Measurements from ENCODE around the gene CCR3.

CCR3 gene

GRCh38 chr3:46238386-46238785 lies 3.9 kb upstream of the CCR3 start:
- peaks cover 30% of the 10 kb centered on the region for H3K4me1 Mint-ChIP-seq
- ATAC-seq = no peak

DNA sequence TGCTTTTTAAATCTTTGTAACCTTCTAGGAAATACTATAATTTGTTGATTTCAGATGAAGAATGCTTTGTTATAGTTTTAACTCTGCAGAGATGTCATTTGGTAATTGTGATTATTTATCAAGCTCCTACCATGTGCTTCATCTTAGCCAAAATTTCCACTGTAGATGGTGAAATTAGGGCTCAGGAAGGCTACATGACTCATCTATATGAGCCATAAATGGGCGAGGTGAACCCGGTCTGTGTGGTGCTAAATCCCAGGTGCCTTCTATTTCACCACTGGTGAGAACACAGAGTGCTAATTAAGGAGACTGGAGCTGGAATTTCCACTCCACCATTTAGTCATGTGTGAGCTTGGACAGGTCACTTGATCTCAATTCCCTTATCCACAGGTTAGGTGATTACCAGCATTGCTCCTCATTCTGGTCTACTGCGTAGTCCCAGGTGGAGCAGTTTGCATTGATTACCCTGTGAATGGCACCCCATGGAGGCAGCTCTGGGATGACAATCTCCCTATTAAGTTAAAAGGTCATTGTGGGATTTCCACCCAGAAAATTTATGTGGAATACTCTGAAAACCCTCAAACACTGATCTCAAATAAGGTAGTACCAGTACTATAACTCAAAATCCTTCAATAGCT lies 2.8 kb upstream of the CCR3 start:
- Mint-ChIP-seq H3K9me3 (no peaks in the 10 kb centered on the region), H3K4me1 (peaks cover 30% of the 10 kb centered on the region), H3K36me3 (no peaks in the 10 kb centered on the region), H3K27ac (no peak overlapping the region), H3K4me3 (no peak overlapping the region)
- ATAC-seq (no peak), DNase-seq (ENCODE audit: low spot score in 2 of 2) (no peak)

More at GRCh38 chr3:46238386-46238785, 3.9 kb upstream of the CCR3 start:
- no peak for DNase-seq (ENCODE audit: low spot score in 2 of 2)
- H3K27ac Mint-ChIP-seq = no peak overlapping the region
- H3K4me3 Mint-ChIP-seq = no peak overlapping the region
- H3K36me3 Mint-ChIP-seq = no peaks in the 10 kb centered on the region
- H3K9me3 Mint-ChIP-seq = no peaks in the 10 kb centered on the region

DNA sequence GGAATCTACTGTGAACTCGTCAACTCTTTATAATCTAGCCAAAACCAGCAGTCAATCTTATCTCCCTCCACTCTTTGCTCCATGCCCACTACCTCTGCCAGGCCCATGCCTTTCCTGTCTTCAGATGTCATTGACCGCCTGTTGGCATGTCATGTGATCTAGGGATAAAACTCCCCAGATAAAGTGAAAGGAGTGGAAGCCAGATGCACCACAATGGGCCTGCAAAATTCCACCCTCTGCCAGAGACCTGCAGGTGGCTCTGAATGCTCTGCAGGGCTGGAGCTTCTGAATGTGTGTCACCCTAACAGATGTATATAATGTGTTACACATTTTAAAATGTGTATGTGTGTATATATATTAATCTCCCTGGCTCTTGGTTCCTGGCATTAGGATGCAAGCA lies 2.3 kb upstream of the CCR3 start:
- peaks cover 30% of the 10 kb centered on the region for H3K4me1 Mint-ChIP-seq
- no peak for ATAC-seq
- DNase-seq (ENCODE audit: low spot score in 2 of 2) = no peak
- no peaks in the 10 kb centered on the region for H3K9me3 Mint-ChIP-seq
- no peaks in the 10 kb centered on the region for H3K36me3 Mint-ChIP-seq
- no peak overlapping the region for H3K27ac Mint-ChIP-seq
- H3K4me3 Mint-ChIP-seq = no peak overlapping the region

DNA sequence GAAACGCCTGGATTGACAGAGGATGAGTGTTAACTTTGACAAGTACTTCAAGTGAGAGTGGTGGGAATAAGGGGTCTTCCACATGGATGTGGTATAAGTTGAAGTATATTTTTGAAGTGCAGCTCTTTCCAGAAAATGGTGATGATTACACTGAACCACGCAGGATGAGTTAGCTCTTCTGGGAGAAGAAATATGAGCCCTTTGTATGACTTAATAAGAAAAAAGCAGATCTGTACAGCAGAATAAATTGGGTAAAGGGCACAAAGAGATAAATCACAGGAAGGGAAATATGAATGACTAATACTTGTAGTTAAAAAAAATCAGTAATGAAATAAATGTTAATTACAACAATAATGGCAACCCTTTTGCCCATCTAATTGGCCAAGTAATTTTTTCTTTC lies 1.3 kb downstream of the CCR3 start:
- no peaks in the 10 kb centered on the region for H3K36me3 Mint-ChIP-seq
- no peak for DNase-seq (ENCODE audit: low spot score in 2 of 2)
- no peak overlapping the region for H3K27ac Mint-ChIP-seq

DNA sequence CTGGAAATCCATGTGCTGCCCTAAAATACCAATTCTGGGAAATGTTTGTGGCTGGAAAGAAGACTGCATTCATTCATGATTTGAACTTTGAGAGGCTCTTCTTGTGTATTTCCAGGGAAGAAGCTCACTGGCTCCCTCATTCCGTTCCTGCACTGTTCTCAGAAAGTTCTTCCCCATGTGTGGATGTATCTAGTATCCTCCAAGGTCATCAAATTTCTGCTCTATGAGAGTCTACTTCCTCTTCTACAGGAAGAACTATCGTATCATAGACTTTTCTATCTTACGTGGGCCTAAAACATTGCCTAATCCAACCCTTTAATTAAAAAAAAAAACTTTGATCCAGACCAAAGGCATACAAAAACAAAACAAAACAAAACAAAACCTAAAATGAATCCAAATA lies 2.9 kb downstream of the CCR3 start:
- no peaks in the 10 kb centered on the region for H3K36me3 Mint-ChIP-seq
- no peaks in the 10 kb centered on the region for H3K9me3 Mint-ChIP-seq
- no peak overlapping the region for H3K27ac Mint-ChIP-seq
- no peak overlapping the region for H3K4me3 Mint-ChIP-seq
- DNase-seq (ENCODE audit: low spot score in 2 of 2) = no peak
- no peak for ATAC-seq
- H3K4me1 Mint-ChIP-seq = peaks cover 6% of the 10 kb centered on the region

More for the DNA sequence above, 1.3 kb downstream of the CCR3 start:
- Mint-ChIP-seq H3K4me3 (no peak overlapping the region), H3K9me3 (no peaks in the 10 kb centered on the region), H3K4me1 (peaks cover 7% of the 10 kb centered on the region)
- no peak for ATAC-seq

DNA sequence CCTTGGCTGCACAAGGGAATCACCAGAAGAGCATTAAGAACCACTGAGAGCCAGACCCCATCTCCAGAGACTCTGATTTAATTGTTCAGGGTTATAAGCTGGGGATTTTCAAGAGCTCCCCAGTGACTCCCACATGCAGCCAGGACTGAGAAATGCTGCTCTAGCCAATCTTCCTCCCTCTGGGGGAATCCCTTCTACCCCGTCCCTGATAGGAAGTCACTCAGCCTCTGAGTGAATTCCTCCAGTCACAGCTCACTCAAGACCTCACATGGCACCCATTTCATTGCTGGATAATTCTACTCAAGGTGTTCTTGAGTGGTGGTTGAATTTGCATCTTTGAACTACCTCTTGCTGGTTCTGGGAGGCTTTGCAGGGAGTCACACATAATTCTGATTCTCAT lies 10.7 kb downstream of the CCR3 start:
- Mint-ChIP-seq H3K4me3 (no peak overlapping the region), H3K27ac (no peak overlapping the region), H3K36me3 (no peaks in the 10 kb centered on the region), H3K4me1 (peaks cover 13% of the 10 kb centered on the region), H3K9me3 (no peaks in the 10 kb centered on the region)
- DNase-seq (ENCODE audit: low spot score in 2 of 2) (no peak), ATAC-seq (peak; percentile 60)

GRCh38 chr3:46258525-46258924 lies 16.3 kb downstream of the CCR3 start:
- Mint-ChIP-seq H3K4me3 (no peak overlapping the region), H3K36me3 (no peaks in the 10 kb centered on the region), H3K27ac (no peak overlapping the region), H3K4me1 (peaks cover 50% of the 10 kb centered on the region), H3K9me3 (peaks cover 14% of the 10 kb centered on the region)
- peak; percentile 79 for ATAC-seq
- no peak for DNase-seq (ENCODE audit: low spot score in 2 of 2)

DNA sequence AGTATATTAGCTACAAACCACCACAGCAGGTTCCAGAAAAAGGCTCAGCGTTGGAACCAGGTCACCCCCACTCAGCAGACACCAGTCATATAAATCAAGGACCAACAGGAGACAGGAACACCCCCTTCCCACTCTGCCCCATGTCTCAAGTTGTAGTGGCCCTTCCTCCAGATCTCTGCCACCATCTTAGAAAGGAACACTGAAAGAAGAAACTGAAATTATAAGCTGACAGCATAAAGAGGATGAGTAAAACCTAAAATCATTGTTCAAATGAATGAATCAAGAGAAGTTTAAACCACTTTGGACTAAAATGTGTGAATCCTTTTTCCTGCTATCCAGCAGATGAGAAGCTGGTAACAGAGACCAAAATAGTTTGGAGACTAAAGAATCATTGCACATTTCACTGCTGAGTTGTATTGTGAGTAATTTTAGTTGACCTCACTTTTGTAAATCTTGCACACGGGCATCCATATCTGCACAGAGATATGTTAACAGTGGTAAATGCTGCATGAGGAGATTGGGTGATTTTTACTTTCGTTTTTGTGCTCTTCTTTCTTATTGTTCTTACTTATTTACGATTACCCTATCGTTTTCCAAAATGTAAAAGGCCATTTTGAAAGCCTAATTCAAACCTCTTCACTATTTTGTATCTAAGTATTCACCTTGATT lies 19.8 kb downstream of the CCR3 start:
- Mint-ChIP-seq H3K9me3 (peaks cover 14% of the 10 kb centered on the region), H3K4me3 (peak overlapping the region; percentile 49), H3K36me3 (no peaks in the 10 kb centered on the region), H3K27ac (peak overlapping the region; percentile 64), H3K4me1 (peaks cover 77% of the 10 kb centered on the region)
- peak; percentile 76 for ATAC-seq
- no peak for DNase-seq (ENCODE audit: low spot score in 2 of 2)

DNA sequence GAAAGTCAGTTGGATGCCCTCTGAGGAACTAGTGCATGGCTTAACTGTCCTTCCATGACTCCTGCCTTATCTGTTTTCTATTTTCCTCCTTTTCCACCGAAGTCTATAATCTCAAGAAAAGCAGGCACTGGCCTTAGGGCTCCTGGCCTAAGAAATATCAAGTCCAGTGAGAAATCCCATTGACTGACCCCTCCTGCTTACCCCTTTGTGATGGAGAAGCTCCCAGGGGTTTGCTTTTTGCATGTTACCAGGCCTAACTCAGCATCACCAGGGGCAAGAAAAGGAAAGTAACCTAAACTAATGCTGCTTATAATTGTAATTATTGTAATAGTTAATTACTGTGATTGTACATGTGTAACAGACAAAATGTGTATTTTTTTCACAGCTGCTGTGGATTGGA lies 21.7 kb downstream of the CCR3 start:
- H3K36me3 Mint-ChIP-seq = no peaks in the 10 kb centered on the region
- no peak overlapping the region for H3K27ac Mint-ChIP-seq
- H3K4me3 Mint-ChIP-seq = no peak overlapping the region
- no peak for DNase-seq (ENCODE audit: low spot score in 2 of 2)
- peaks cover 14% of the 10 kb centered on the region for H3K9me3 Mint-ChIP-seq
- no peak for ATAC-seq
- peaks cover 81% of the 10 kb centered on the region for H3K4me1 Mint-ChIP-seq

- ATAC-seq = no peak
- no peaks in the 10 kb centered on the region for H3K9me3 Mint-ChIP-seq
- H3K4me3 Mint-ChIP-seq = no peak overlapping the region
- H3K36me3 Mint-ChIP-seq = no peaks in the 10 kb centered on the region
- H3K4me1 Mint-ChIP-seq = peaks cover 79% of the 10 kb centered on the region
- H3K27ac Mint-ChIP-seq = no peak overlapping the region
- DNase-seq (ENCODE audit: low spot score in 2 of 2) = no peak
Measured at GRCh38 chr3:46266598-46266997, 24.3 kb downstream of the CCR3 start.

DNA sequence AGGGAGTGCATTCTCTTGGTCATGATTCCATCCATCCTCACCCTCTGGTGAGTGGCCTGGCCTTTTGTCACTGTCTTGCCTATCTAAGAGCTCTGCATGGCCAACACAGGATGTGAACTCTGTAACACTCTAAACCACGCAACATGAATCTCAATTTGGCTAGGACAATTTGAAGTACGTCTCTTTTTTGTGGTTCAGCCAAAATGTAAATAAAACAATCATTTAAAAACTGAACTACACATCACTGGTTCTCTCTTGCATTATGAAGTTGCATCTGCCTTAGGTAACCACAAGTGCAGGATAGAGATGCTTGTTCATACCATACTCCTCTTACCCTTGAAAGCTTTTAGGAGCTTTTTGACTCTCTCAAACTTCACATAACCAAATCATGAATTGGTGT lies 27.3 kb downstream of the CCR3 start:
- Mint-ChIP-seq H3K36me3 (no peaks in the 10 kb centered on the region), H3K27ac (peak overlapping the region; percentile 15), H3K4me1 (peaks cover 62% of the 10 kb centered on the region), H3K9me3 (no peaks in the 10 kb centered on the region), H3K4me3 (peak overlapping the region; percentile 1)
- peak; percentile 98 for ATAC-seq
- no peak for DNase-seq (ENCODE audit: low spot score in 2 of 2)

DNA sequence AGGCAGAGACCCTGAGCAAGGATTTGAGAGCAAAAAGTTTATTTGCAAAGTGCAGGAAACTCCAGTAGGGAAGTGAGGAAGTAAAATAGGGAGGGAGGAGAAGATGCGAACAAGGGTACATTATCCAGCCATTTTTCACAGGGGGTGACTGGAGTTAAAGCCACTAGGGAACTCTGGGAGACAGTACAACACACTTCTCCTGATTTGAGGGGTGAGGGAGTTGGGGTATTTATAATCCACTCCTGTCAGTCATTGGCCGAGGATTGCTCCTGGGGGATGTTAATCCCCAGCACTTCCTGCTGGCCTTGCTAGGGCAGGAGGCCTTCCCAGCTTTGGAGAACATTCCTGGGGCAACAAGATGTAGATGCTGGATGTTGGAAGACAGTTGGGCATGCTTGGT lies 28.2 kb downstream of the CCR3 start:
- H3K4me3 Mint-ChIP-seq = no peak overlapping the region
- H3K36me3 Mint-ChIP-seq = no peaks in the 10 kb centered on the region
- DNase-seq (ENCODE audit: low spot score in 2 of 2) = peak in 1 of 2 donors; percentile 43
- no peaks in the 10 kb centered on the region for H3K9me3 Mint-ChIP-seq
- H3K4me1 Mint-ChIP-seq = peaks cover 55% of the 10 kb centered on the region
- no peak for ATAC-seq
- H3K27ac Mint-ChIP-seq = peak overlapping the region; percentile 15

DNA sequence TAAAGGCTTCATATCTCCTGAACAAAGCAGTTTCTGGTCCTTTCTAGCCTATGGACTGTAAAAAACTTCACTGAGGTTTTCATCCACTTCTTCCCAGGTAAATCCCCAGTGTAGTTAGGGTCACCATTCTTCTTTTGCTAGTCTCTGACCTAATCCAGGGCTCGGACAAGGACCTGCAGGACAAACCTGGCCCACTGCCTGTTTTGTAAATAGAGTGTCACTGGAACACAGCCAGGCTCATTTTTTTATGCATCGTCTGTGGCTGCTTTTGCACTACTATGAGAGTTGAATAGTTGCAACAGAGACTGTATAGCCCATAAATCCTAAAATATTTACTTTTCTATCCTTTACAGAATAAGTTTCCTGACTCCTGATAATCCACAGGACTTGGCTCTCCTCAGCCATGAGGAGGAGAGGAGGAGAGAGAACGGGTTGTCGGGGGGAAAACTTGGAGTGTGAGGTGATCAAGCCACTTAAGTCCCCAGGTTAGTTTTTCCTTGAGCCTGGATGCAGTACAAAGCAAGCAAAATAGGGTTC lies 29.0 kb downstream of the CCR3 start:
- DNase-seq (ENCODE audit: low spot score in 2 of 2) (peak in 1 of 2 donors; percentile 28), ATAC-seq (no peak)
- Mint-ChIP-seq H3K9me3 (no peaks in the 10 kb centered on the region), H3K36me3 (no peaks in the 10 kb centered on the region), H3K27ac (no peak overlapping the region), H3K4me1 (peaks cover 55% of the 10 kb centered on the region), H3K4me3 (no peak overlapping the region)

DNA sequence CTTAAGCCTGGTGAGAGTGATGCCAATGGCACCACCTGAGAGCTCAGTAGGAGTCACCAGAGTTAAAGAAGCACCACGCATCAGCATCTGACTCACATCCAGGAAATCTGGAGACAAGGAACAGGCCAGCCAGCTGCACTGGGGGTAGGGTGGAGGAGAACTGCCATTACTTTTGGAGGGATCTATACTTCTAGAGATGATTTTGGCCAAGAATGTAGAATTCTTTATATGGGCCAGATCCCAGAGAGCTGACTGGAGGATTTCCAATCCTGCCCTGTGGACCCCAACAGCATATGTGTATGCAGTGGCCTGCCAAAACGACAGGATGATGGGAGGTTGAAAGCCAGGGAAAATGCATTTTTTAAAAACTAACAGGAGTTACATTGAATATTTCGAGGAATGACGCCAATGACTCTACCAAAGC lies 29.8 kb downstream of the CCR3 start:
- Mint-ChIP-seq H3K4me3 (no peak overlapping the region), H3K27ac (no peak overlapping the region), H3K4me1 (peaks cover 56% of the 10 kb centered on the region), H3K9me3 (no peaks in the 10 kb centered on the region), H3K36me3 (no peaks in the 10 kb centered on the region)
- DNase-seq (ENCODE audit: low spot score in 2 of 2) = peak in 1 of 2 donors; percentile 42
- no peak for ATAC-seq

DNA sequence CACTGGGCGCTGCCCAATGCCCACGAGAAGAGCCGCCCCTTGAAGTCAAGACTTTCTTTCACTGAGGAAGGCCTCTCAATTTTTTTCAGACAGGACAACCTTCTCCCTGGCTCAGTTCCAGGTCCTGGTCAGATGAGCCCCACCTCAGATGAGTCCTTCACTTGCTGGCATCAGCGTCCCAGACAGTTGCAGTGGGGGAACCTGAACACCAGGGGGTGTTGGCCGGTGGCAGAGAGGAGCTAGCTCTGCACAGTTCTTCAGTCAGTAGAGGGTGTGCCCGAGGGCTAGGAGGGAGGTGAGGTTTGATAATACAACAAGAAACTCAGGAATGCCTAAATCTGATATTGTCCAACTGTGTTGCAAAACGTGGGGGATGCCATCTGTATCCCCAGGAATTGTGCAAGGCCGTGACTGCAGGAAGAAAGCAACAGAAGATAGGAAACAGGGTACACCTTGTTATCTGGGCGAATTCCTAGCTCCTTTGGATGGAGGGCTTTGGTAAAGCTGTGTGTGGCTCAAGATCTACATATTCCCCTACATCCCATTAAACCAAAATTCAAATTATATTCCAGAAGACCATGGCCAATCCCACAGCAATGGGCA lies 34.3 kb downstream of the CCR3 start:
- DNase-seq (ENCODE audit: low spot score in 2 of 2) (peak; percentile 73 to 91), ATAC-seq (peak; percentile 87)
- no peak overlapping the region for H3K27ac Mint-ChIP-seq
- H3K4me1 Mint-ChIP-seq = peaks cover 53% of the 10 kb centered on the region
- peaks cover 3% of the 10 kb centered on the region for H3K9me3 Mint-ChIP-seq
- H3K36me3 Mint-ChIP-seq = no peaks in the 10 kb centered on the region
- no peak overlapping the region for H3K4me3 Mint-ChIP-seq

GRCh38 chr3:46277476-46277875 lies 35.2 kb downstream of the CCR3 start:
- peak overlapping the region; percentile 84 for H3K27ac Mint-ChIP-seq

More at GRCh38 chr3:46277476-46277875, 35.2 kb downstream of the CCR3 start:
- peaks cover 3% of the 10 kb centered on the region for H3K9me3 Mint-ChIP-seq
- ATAC-seq (no peak), DNase-seq (ENCODE audit: low spot score in 2 of 2) (peak in 1 of 2 donors; percentile 49)
- no peaks in the 10 kb centered on the region for H3K36me3 Mint-ChIP-seq
- H3K4me3 Mint-ChIP-seq = peak overlapping the region; percentile 28
- H3K4me1 Mint-ChIP-seq = peaks cover 55% of the 10 kb centered on the region

Measured in stimulated activated effector memory CD8-positive, alpha-beta T cell treated with anti-CD3 and anti-CD28 coated beads, Interleukin-12 subunit alpha, Interleukin-12 subunit beta, amount 100 ng/mL, for 72 hours (primary cell).